ENCODE measurements around the gene STN1. TPM values are rescaled to one million over a fixed set of nuclear protein-coding genes. Genes with fewer than 3 reads are reported as not detected.

STN1 gene
- total RNA-seq, 1 donor: 20.6 TPM

GRCh38 chr10:103838070-103838395 is 80.0 kb downstream of the STN1 start:
- Histone ChIP-seq H3K4me2 (ENCODE audit: insufficient read depth, low read length) (no peak overlapping the region), H3K4me3 (ENCODE audit: insufficient read depth, low read length) (no peak overlapping the region), H3K27me3 (ENCODE audit: insufficient read depth, low read length) (no peaks in the 10 kb centered on the region), H3K27ac (ENCODE audit: low read depth, low read length) (no peak overlapping the region), H3K36me3 (ENCODE audit: insufficient read depth, low read length) (no peaks in the 10 kb centered on the region), H3K79me2 (ENCODE audit: insufficient read depth, low read length) (peaks cover 50% of the 10 kb centered on the region), H2AFZ (ENCODE audit: low read length) (no peak overlapping the region), H4K20me1 (ENCODE audit: insufficient read depth, low read length) (peaks cover 12% of the 10 kb centered on the region), H3K4me1 (ENCODE audit: insufficient read depth, low read length) (peaks cover 20% of the 10 kb centered on the region), H3K9me3 (ENCODE audit: low read depth, low read length) (no peaks in the 10 kb centered on the region)
- no peak for TF ChIP-seq CTCF (IDR thresholded peaks at IDR 0.05; ENCODE audit: extremely low read depth, low read depth, low read length)
- no peak for DNase-seq (ENCODE audit: insufficient read length, low spot score, missing footprints)

DNA sequence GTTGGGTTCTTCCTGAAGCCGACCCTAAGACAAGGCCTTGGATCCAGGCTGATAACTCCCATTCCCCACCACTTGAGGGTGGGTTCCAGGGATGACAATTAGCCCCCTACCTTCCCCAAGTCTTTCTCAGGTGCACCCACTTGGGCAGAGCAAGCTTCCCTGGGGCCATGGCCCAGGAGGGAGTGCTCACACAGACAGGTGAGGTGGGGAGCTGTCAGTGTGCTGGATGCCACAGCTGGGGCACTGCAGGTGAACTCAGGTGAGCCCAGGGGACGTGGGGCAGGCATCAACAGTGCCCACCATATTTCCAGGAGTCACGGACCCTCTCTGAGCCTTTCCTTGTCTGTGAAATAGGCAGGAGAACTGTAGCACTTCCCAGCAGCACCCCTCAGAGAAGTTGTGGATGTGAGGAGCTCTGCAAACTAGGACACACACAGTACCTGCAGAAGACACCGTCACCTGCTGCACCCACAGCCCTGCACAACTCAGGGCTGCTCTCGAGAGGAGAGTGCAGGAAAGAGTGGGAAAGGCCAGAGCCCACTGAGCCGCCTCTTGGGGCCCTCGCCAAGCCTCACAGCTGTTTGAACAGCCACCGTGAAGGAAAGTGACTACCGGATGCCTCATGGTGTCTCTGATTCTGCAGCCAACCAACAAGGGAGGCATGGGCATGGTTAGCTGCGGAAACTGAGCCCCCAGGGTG is 80.5 kb downstream of the STN1 start:
- Histone ChIP-seq H2AFZ (ENCODE audit: low read length) (no peak overlapping the region), H3K36me3 (ENCODE audit: insufficient read depth, low read length) (no peaks in the 10 kb centered on the region), H4K20me1 (ENCODE audit: insufficient read depth, low read length) (peaks cover 12% of the 10 kb centered on the region), H3K79me2 (ENCODE audit: insufficient read depth, low read length) (peaks cover 50% of the 10 kb centered on the region), H3K4me2 (ENCODE audit: insufficient read depth, low read length) (no peak overlapping the region), H3K4me3 (ENCODE audit: insufficient read depth, low read length) (no peak overlapping the region), H3K9me3 (ENCODE audit: low read depth, low read length) (no peaks in the 10 kb centered on the region), H3K4me1 (ENCODE audit: insufficient read depth, low read length) (peaks cover 20% of the 10 kb centered on the region), H3K27ac (ENCODE audit: low read depth, low read length) (no peak overlapping the region), H3K27me3 (ENCODE audit: insufficient read depth, low read length) (no peaks in the 10 kb centered on the region)
- DNase-seq (ENCODE audit: insufficient read length, low spot score, missing footprints): no peak
- TF ChIP-seq CTCF (IDR thresholded peaks at IDR 0.05; ENCODE audit: extremely low read depth, low read depth, low read length): no peak

DNA sequence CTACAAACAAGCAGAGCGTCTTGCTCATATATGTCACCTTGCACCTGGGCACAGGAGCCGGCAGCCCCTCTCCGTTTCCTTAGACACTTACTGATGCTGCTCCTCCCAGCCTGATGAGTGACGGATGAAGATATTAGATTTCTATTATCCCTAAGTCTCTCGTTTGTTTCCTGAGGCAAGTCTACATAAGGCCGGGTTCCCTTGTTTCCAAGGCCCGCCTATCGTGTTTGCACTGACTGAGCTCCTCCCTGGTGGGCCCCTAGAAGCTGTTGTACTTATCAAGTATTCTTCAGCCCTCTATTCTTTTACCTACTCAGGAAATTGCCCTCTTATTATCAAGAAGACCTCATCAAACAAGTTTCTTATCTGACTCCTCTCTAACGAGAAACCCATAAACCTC is 81.1 kb downstream of the STN1 start:
- Histone ChIP-seq H3K4me3 (ENCODE audit: insufficient read depth, low read length) (no peak overlapping the region), H3K4me2 (ENCODE audit: insufficient read depth, low read length) (no peak overlapping the region), H3K79me2 (ENCODE audit: insufficient read depth, low read length) (peaks cover 49% of the 10 kb centered on the region), H3K4me1 (ENCODE audit: insufficient read depth, low read length) (peaks cover 20% of the 10 kb centered on the region), H3K27ac (ENCODE audit: low read depth, low read length) (no peak overlapping the region), H3K27me3 (ENCODE audit: insufficient read depth, low read length) (no peaks in the 10 kb centered on the region), H2AFZ (ENCODE audit: low read length) (no peak overlapping the region), H3K9me3 (ENCODE audit: low read depth, low read length) (no peaks in the 10 kb centered on the region), H4K20me1 (ENCODE audit: insufficient read depth, low read length) (peaks cover 12% of the 10 kb centered on the region), H3K36me3 (ENCODE audit: insufficient read depth, low read length) (no peaks in the 10 kb centered on the region)
- DNase-seq (ENCODE audit: insufficient read length, low spot score, missing footprints): no peak
- no peak for TF ChIP-seq CTCF (IDR thresholded peaks at IDR 0.05; ENCODE audit: extremely low read depth, low read depth, low read length)

DNA sequence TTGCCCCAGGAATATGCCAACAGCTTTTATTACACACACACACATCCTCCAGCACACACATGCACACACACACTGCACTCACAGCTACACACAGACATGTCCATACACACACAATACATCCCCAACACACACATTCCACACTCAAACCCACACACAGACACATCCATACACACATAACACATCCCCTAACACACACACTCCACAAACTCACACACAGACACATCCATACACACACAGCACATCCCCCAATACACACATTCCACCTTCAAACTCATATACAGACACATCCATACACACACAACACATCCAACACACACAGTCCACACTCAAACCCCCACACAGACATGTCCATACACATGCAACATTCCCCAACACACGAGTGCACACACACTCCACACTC is 81.7 kb downstream of the STN1 start:
- no peak for DNase-seq (ENCODE audit: insufficient read length, low spot score, missing footprints)
- Histone ChIP-seq H3K4me3 (ENCODE audit: insufficient read depth, low read length) (no peak overlapping the region), H3K79me2 (ENCODE audit: insufficient read depth, low read length) (peaks cover 46% of the 10 kb centered on the region), H3K27ac (ENCODE audit: low read depth, low read length) (no peak overlapping the region), H3K4me1 (ENCODE audit: insufficient read depth, low read length) (peaks cover 20% of the 10 kb centered on the region), H4K20me1 (ENCODE audit: insufficient read depth, low read length) (peaks cover 12% of the 10 kb centered on the region), H3K9me3 (ENCODE audit: low read depth, low read length) (no peaks in the 10 kb centered on the region), H3K27me3 (ENCODE audit: insufficient read depth, low read length) (no peaks in the 10 kb centered on the region), H3K4me2 (ENCODE audit: insufficient read depth, low read length) (no peak overlapping the region), H2AFZ (ENCODE audit: low read length) (no peak overlapping the region), H3K36me3 (ENCODE audit: insufficient read depth, low read length) (no peaks in the 10 kb centered on the region)
- no peak for TF ChIP-seq CTCF (IDR thresholded peaks at IDR 0.05; ENCODE audit: extremely low read depth, low read depth, low read length)
